Cardiac septum (tissue), 1 donor: ENCODE data around the gene KIAA0753. TPM values are rescaled to one million over a fixed set of nuclear protein-coding genes. Genes with fewer than 3 reads are reported as not detected.
"Not testable (repeated sequence)": the region's sequence is repeated elsewhere in the genome, so short reads cannot be mapped to it uniquely, and the experiment has no call there.

Source experiments
- DNase-seq: peaks from one replicate; pipeline ENCODE4 v3.0.0-alpha.2; 2020; ENCODE audit warnings: low spot score
- intact Hi-C: fragments of 100-400 bp; cut with DNase I; formaldehyde crosslinking; loops from one replicate; pipeline ENCODE4 v1.14.0; 2022
- total RNA-seq: library from RNA; stranded (reverse); fragmentation: NEBNext Ultra II Directional; extraction: Animal tissue kit (Norgen Biotek cat#: 25700); gene quantifications from one replicate; pipeline ENCODE4 v1.2.1, GENCODE V29; 2021
- donor health status: DM: no; HTN: no; CAD: no.

The KIAA0753 gene
- total RNA-seq, 1 donor from 2014 or later = 7.8 TPM

GRCh38 chr17:6610011-6610410 lies 30.5 kb downstream of the KIAA0753 start:
- no peak for DNase-seq
- intact Hi-C loops = no loop called here

DNA sequence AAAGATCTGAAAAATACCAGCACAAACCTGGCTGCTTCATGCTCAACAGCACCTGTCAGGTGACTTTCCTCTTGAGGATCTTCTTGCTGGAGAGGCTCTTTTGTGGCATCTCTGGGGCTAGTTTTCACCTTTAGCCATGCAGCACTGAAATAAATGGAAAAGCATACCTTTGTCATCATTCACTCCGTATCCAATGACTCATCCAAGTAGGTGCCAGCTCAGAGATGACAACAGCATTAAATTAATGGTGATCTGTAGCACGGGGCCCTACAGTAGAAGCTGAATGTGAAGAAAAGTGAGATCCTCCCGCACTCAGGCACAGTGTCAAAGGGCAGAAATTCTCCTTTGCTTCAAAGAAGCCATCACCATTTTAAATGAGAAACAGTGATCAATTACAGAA lies 32.2 kb downstream of the KIAA0753 start:
- intact Hi-C loops = no loop called here
- DNase-seq = no peak

- intact Hi-C loops = no loop called here
- DNase-seq = no peak
Observed at GRCh38 chr17:6605142-6605541, 35.4 kb downstream of the KIAA0753 start.

GRCh38 chr17:6603744-6604325 lies 36.7 kb downstream of the KIAA0753 start:
- intact Hi-C loops = no loop called here
- DNase-seq = no peak

- DNase-seq = no peak
- intact Hi-C loops = no loop called here
Observed at GRCh38 chr17:6602141-6602540, 38.4 kb downstream of the KIAA0753 start.

- intact Hi-C loops = no loop called here
- DNase-seq = no peak
Observed at GRCh38 chr17:6599364-6599763, 41.1 kb downstream of the KIAA0753 start.

DNA sequence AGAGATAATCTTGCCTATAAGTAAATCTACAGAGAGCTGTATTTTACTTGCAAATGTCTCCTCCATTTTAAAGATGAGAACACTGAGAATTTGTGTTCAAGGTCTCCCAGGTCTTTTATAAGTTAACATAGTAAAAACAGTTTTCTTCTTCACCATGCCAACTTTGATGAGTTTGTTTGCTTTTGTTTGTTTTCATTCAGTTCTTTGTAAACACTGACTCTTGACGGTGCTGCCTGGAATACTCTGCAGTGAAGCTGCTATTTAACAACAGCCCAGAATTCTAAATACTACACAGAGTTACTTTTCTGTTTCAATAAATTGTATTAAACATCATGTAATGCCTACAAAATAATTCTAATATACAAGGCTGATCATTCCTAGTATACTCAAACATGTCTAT lies 42.8 kb downstream of the KIAA0753 start:
- intact Hi-C loops = no loop called here
- no peak for DNase-seq

GRCh38 chr17:6596941-6597340 lies 43.6 kb downstream of the KIAA0753 start:
- DNase-seq = no peak
- intact Hi-C loops = no loop called here

DNA sequence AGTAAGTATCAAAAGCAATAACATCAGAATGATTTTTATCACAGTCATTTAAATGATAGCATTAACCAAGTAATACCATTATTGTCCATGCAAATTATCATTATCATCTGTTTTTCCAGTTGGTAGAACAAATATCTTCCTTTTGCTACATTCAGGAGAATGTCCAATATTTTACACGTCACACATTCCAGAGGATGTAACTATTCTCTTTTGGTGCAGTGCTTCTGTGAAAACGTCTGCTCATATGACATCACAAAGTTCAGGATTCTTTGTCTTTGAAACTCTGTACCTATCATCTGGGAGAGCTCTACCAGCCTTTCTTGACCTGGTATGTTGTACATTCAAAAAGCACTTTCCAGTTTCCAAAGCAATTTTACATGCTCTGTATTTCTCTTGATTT lies 44.0 kb downstream of the KIAA0753 start:
- intact Hi-C loops = no loop called here
- DNase-seq = no peak

- intact Hi-C loops = no loop called here
Observed at GRCh38 chr17:6596081-6596480, 44.4 kb downstream of the KIAA0753 start.

DNA sequence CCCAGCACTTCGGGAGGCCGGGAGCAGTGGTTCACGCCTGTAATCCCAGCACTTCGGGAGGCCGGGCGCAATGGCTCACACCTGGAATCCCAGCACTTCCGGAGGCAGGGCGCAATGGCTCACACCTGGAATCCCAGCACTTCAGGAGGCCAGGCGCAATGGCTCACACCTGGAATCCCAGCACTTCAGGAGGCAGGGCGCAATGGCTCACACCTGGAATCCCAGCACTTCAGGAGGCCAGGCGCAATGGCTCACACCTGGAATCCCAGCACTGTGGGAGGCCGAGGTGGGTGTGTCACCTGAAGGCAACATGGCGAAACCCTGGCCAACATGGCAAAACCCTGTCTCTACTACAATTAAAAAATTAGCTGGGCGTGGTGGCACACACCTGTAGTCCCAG lies 47.1 kb downstream of the KIAA0753 start:
- DNase-seq, intact Hi-C loops: not testable (repeated sequence)

More at GRCh38 chr17:6596081-6596480, 44.4 kb downstream of the KIAA0753 start:
- DNase-seq = no peak

- intact Hi-C loops = no loop called here
- no peak for DNase-seq
Observed at GRCh38 chr17:6592173-6592572, 48.3 kb downstream of the KIAA0753 start.

DNA sequence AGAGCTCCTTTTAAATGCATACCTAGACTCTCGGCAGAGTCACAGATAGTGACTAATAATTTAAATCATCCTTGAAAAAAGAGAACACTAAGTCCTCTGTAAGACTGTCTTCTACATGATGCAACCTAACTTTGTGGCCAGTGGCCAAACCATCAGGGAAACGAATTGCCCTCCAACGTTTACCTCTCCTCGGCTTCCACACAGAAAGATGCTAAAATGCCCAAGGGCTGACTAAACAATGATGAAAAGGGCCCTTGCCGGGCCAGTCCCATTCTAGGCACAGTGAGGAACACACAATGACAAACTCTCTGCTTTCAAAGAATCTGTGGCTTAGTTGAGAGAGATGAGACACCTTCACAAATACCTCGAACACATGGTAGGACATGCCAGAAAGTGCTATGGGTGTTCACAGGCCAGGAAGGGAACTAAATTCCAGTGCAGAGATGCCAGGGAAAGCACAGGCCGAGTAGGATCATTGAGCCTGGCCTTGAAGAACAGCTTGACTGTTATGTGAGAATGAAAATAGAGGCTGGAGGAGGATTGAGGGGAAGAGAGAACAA lies 48.8 kb downstream of the KIAA0753 start:
- DNase-seq = no peak
- intact Hi-C loops = no loop called here

DNA sequence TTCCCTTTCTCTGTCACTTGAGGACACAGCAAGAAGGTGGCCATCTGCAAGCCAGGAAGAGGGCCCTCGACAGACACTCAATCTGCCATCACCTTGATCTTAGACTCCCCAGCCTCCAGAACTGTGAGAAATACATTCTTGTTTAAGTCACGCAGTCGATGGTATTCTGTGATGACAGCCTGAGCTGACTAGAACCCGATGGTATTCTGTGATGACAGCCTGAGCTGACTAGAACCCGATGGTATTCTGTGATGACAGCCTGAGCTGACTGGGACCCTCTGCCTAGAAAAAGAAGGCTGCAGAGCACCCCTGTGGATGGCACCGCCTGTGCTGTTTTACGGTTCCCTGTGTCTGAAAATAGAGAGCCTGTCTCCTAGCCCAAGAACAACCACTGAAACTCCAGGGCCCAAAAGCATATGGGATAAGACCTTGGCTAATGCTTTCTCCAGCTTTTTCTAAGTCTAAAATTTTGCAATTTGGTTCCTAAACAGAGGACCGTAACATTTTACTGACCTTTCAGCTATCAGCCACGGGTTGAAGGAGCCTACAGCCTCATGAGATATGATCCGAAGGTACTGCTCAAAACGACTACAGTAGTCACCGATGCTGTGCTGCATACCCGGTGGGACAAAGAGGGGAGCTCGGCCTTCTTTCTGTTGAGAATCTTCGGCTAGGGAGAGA lies 51.1 kb downstream of the KIAA0753 start:
- DNase-seq = no peak
- intact Hi-C loops = no loop called here

GRCh38 chr17:6588165-6588564 lies 52.3 kb downstream of the KIAA0753 start:
- no peak for DNase-seq
- intact Hi-C loops = no loop called here

GRCh38 chr17:6587310-6587709 lies 53.2 kb downstream of the KIAA0753 start:
- DNase-seq = no peak
- intact Hi-C loops = no loop called here

- intact Hi-C loops = no loop called here
- DNase-seq = no peak
Observed at GRCh38 chr17:6583411-6583810, 57.1 kb downstream of the KIAA0753 start.

GRCh38 chr17:6580625-6581024 lies 59.9 kb downstream of the KIAA0753 start:
- DNase-seq = no peak
- intact Hi-C loops = no loop called here

- no peak for DNase-seq
- intact Hi-C loops = loop anchor here (5.0 kb wide), 1 partner anchor 106 kb away; no protein-coding TSS in a partner anchor
Observed at GRCh38 chr17:6578491-6578890, 62.0 kb downstream of the KIAA0753 start.

GRCh38 chr17:6577686-6578263 lies 62.7 kb downstream of the KIAA0753 start:
- intact Hi-C loops = loop anchor here (5.0 kb wide), 1 partner anchor 105 kb away; no protein-coding TSS in a partner anchor
- DNase-seq = no peak
